ENCODE measurements around the gene GPC6.

Gene GPC6

GRCh38 chr13:94153586-94153985 lies 927.0 kb downstream of the GPC6 start:
- ChIA-PET CTCF (no interaction called here), POLR2A (no interaction called here)
- Histone ChIP-seq H3K9me3 (ENCODE audit: control extremely low read depth in 1 of 5, control insufficient read depth in 4 of 5, insufficient read depth in 2 of 5, low read depth in 1 of 5, low read length in 4 of 5) (no peaks in the 10 kb centered on the region), H3K4me1 (ENCODE audit: control extremely low read depth in 1 of 4, control insufficient read depth in 4 of 4, insufficient read depth in 4 of 4, low read length in 3 of 4) (no peaks in the 10 kb centered on the region), H3K27ac (ENCODE audit: insufficient read depth in 1 of 2, low read depth in 1 of 2, low read length in 2 of 2, poor library complexity in 1 of 2, severe bottlenecking in 2 of 2) (no peak overlapping the region), H3K4me3 (ENCODE audit: control insufficient read depth in 1 of 7, extremely low read depth in 1 of 7, insufficient read depth in 4 of 7, low read depth in 2 of 7, low read length in 6 of 7) (no peak overlapping the region), H3K36me3 (ENCODE audit: control insufficient read depth in 4 of 4, insufficient read depth in 4 of 4, low read length in 3 of 4) (no peaks in the 10 kb centered on the region), H3K27me3 (replicated peaks in 2 of 5; ENCODE audit: control insufficient read depth in 4 of 5, insufficient read depth in 5 of 5, low read length in 4 of 5) (peaks cover 0 to 2% (median 0%) of the 10 kb centered on the region in 5 experiments)
- WGBS (ENCODE audit: insufficient coverage) = no CpG with 5 or more reads among the region's 2 CpGs
- no peak for DNase-seq

- no peaks in the 10 kb centered on the region for H3K9me3 ChIP-seq (ENCODE audit: control extremely low read depth in 1 of 5, control insufficient read depth in 4 of 5, insufficient read depth in 2 of 5, low read depth in 1 of 5, low read length in 4 of 5)
- DNase-seq = no peak
- POLR2A ChIA-PET = no interaction called here
- H3K4me3 ChIP-seq (ENCODE audit: control insufficient read depth in 1 of 7, extremely low read depth in 1 of 7, insufficient read depth in 4 of 7, low read depth in 2 of 7, low read length in 6 of 7) = no peak overlapping the region
- H3K27me3 ChIP-seq (replicated peaks in 2 of 5; ENCODE audit: control insufficient read depth in 4 of 5, insufficient read depth in 5 of 5, low read length in 4 of 5) = peaks cover 0 to 2% (median 0%) of the 10 kb centered on the region in 5 experiments
- 100% methylated on average over 1 of the region's 2 CpGs for WGBS (ENCODE audit: insufficient coverage)
- no peaks in the 10 kb centered on the region for H3K4me1 ChIP-seq (ENCODE audit: control extremely low read depth in 1 of 4, control insufficient read depth in 4 of 4, insufficient read depth in 4 of 4, low read length in 3 of 4)
- CTCF ChIA-PET = no interaction called here
- H3K27ac ChIP-seq (ENCODE audit: insufficient read depth in 1 of 2, low read depth in 1 of 2, low read length in 2 of 2, poor library complexity in 1 of 2, severe bottlenecking in 2 of 2) = no peak overlapping the region
- H3K36me3 ChIP-seq (ENCODE audit: control insufficient read depth in 4 of 4, insufficient read depth in 4 of 4, low read length in 3 of 4) = no peaks in the 10 kb centered on the region
These were observed 927.8 kb downstream of the GPC6 start for GRCh38 chr13:94154367-94154766.

- WGBS (ENCODE audit: insufficient coverage) = 100% methylated on average over 1 of the region's 2 CpGs
- DNase-seq = no peak
- POLR2A ChIA-PET = no interaction called here
These were observed 931.2 kb downstream of the GPC6 start for GRCh38 chr13:94157705-94158218.

GRCh38 chr13:94160875-94161274 lies 934.3 kb downstream of the GPC6 start:
- Histone ChIP-seq H3K9me3 (ENCODE audit: control extremely low read depth in 1 of 5, control insufficient read depth in 4 of 5, insufficient read depth in 2 of 5, low read depth in 1 of 5, low read length in 4 of 5) (peaks cover 0 to 7% (median 0%) of the 10 kb centered on the region in 5 experiments), H3K4me3 (ENCODE audit: control insufficient read depth in 1 of 7, extremely low read depth in 1 of 7, insufficient read depth in 4 of 7, low read depth in 2 of 7, low read length in 6 of 7) (no peak overlapping the region), H3K4me1 (ENCODE audit: control extremely low read depth in 1 of 4, control insufficient read depth in 4 of 4, insufficient read depth in 4 of 4, low read length in 3 of 4) (no peaks in the 10 kb centered on the region), H3K27ac (ENCODE audit: insufficient read depth in 1 of 2, low read depth in 1 of 2, low read length in 2 of 2, poor library complexity in 1 of 2, severe bottlenecking in 2 of 2) (no peak overlapping the region), H3K27me3 (replicated peaks in 2 of 5; ENCODE audit: control insufficient read depth in 4 of 5, insufficient read depth in 5 of 5, low read length in 4 of 5) (no peaks in the 10 kb centered on the region), H3K36me3 (ENCODE audit: control insufficient read depth in 4 of 4, insufficient read depth in 4 of 4, low read length in 3 of 4) (no peaks in the 10 kb centered on the region)
- no peak for DNase-seq
- ChIA-PET POLR2A (no interaction called here), CTCF (no interaction called here)
- no CpG with 5 or more reads among the region's 2 CpGs for WGBS (ENCODE audit: insufficient coverage)

More at GRCh38 chr13:94157705-94158218, 931.2 kb downstream of the GPC6 start:
- Histone ChIP-seq H3K9me3 (ENCODE audit: control extremely low read depth in 1 of 5, control insufficient read depth in 4 of 5, insufficient read depth in 2 of 5, low read depth in 1 of 5, low read length in 4 of 5) (peaks cover 0 to 7% (median 0%) of the 10 kb centered on the region in 5 experiments), H3K36me3 (ENCODE audit: control insufficient read depth in 4 of 4, insufficient read depth in 4 of 4, low read length in 3 of 4) (no peaks in the 10 kb centered on the region), H3K27ac (ENCODE audit: insufficient read depth in 1 of 2, low read depth in 1 of 2, low read length in 2 of 2, poor library complexity in 1 of 2, severe bottlenecking in 2 of 2) (no peak overlapping the region), H3K4me1 (ENCODE audit: control extremely low read depth in 1 of 4, control insufficient read depth in 4 of 4, insufficient read depth in 4 of 4, low read length in 3 of 4) (no peaks in the 10 kb centered on the region), H3K4me3 (ENCODE audit: control insufficient read depth in 1 of 7, extremely low read depth in 1 of 7, insufficient read depth in 4 of 7, low read depth in 2 of 7, low read length in 6 of 7) (no peak overlapping the region), H3K27me3 (replicated peaks in 2 of 5; ENCODE audit: control insufficient read depth in 4 of 5, insufficient read depth in 5 of 5, low read length in 4 of 5) (no peaks in the 10 kb centered on the region)
- CTCF ChIA-PET = no interaction called here

- ChIA-PET POLR2A (no interaction called here), CTCF (no interaction called here)
- no peaks in the 10 kb centered on the region for H3K4me1 ChIP-seq (ENCODE audit: control extremely low read depth in 1 of 4, control insufficient read depth in 4 of 4, insufficient read depth in 4 of 4, low read length in 3 of 4)
- H3K27me3 ChIP-seq (replicated peaks in 2 of 5; ENCODE audit: control insufficient read depth in 4 of 5, insufficient read depth in 5 of 5, low read length in 4 of 5) = no peaks in the 10 kb centered on the region
- peak in 1 of 3 donors; percentile 6 for DNase-seq
- WGBS (ENCODE audit: insufficient coverage) = no CpG with 5 or more reads among the region's 2 CpGs
- H3K27ac ChIP-seq (ENCODE audit: insufficient read depth in 1 of 2, low read depth in 1 of 2, low read length in 2 of 2, poor library complexity in 1 of 2, severe bottlenecking in 2 of 2) = no peak overlapping the region
- H3K4me3 ChIP-seq (ENCODE audit: control insufficient read depth in 1 of 7, extremely low read depth in 1 of 7, insufficient read depth in 4 of 7, low read depth in 2 of 7, low read length in 6 of 7) = no peak overlapping the region
- peaks cover 0 to 7% (median 0%) of the 10 kb centered on the region in 5 experiments for H3K9me3 ChIP-seq (ENCODE audit: control extremely low read depth in 1 of 5, control insufficient read depth in 4 of 5, insufficient read depth in 2 of 5, low read depth in 1 of 5, low read length in 4 of 5)
- no peaks in the 10 kb centered on the region for H3K36me3 ChIP-seq (ENCODE audit: control insufficient read depth in 4 of 4, insufficient read depth in 4 of 4, low read length in 3 of 4)
These were observed 935.7 kb downstream of the GPC6 start for GRCh38 chr13:94162289-94162688.

- Histone ChIP-seq H3K4me3 (ENCODE audit: control insufficient read depth in 1 of 7, extremely low read depth in 1 of 7, insufficient read depth in 4 of 7, low read depth in 2 of 7, low read length in 6 of 7) (no peak overlapping the region), H3K36me3 (ENCODE audit: control insufficient read depth in 4 of 4, insufficient read depth in 4 of 4, low read length in 3 of 4) (no peaks in the 10 kb centered on the region), H3K9me3 (ENCODE audit: control extremely low read depth in 1 of 5, control insufficient read depth in 4 of 5, insufficient read depth in 2 of 5, low read depth in 1 of 5, low read length in 4 of 5) (peaks cover 0 to 7% (median 0%) of the 10 kb centered on the region in 5 experiments), H3K27ac (ENCODE audit: insufficient read depth in 1 of 2, low read depth in 1 of 2, low read length in 2 of 2, poor library complexity in 1 of 2, severe bottlenecking in 2 of 2) (no peak overlapping the region), H3K4me1 (ENCODE audit: control extremely low read depth in 1 of 4, control insufficient read depth in 4 of 4, insufficient read depth in 4 of 4, low read length in 3 of 4) (no peaks in the 10 kb centered on the region), H3K27me3 (replicated peaks in 2 of 5; ENCODE audit: control insufficient read depth in 4 of 5, insufficient read depth in 5 of 5, low read length in 4 of 5) (no peaks in the 10 kb centered on the region)
- ChIA-PET POLR2A (no interaction called here), CTCF (no interaction called here)
- DNase-seq = no peak
- WGBS (ENCODE audit: insufficient coverage) = no CpG with 5 or more reads among the region's 1 CpG
These were observed 936.9 kb downstream of the GPC6 start for GRCh38 chr13:94163535-94163934.

- Histone ChIP-seq H3K4me3 (ENCODE audit: control insufficient read depth in 1 of 7, extremely low read depth in 1 of 7, insufficient read depth in 4 of 7, low read depth in 2 of 7, low read length in 6 of 7) (no peak overlapping the region), H3K9me3 (ENCODE audit: control extremely low read depth in 1 of 5, control insufficient read depth in 4 of 5, insufficient read depth in 2 of 5, low read depth in 1 of 5, low read length in 4 of 5) (peaks cover 0 to 4% (median 0%) of the 10 kb centered on the region in 5 experiments), H3K36me3 (ENCODE audit: control insufficient read depth in 4 of 4, insufficient read depth in 4 of 4, low read length in 3 of 4) (no peaks in the 10 kb centered on the region), H3K27ac (ENCODE audit: insufficient read depth in 1 of 2, low read depth in 1 of 2, low read length in 2 of 2, poor library complexity in 1 of 2, severe bottlenecking in 2 of 2) (no peak overlapping the region), H3K27me3 (replicated peaks in 2 of 5; ENCODE audit: control insufficient read depth in 4 of 5, insufficient read depth in 5 of 5, low read length in 4 of 5) (no peaks in the 10 kb centered on the region), H3K4me1 (ENCODE audit: control extremely low read depth in 1 of 4, control insufficient read depth in 4 of 4, insufficient read depth in 4 of 4, low read length in 3 of 4) (no peaks in the 10 kb centered on the region)
- DNase-seq = no peak
- WGBS (ENCODE audit: insufficient coverage) = 100% methylated on average over 3 of the region's 9 CpGs
- ChIA-PET POLR2A (no interaction called here), CTCF (no interaction called here)
These were observed 942.3 kb downstream of the GPC6 start for GRCh38 chr13:94168783-94169453.

All from common myeloid progenitor, CD34-positive (primary cell).